ENCODE measurements around the gene CRNN. TPM values are rescaled to one million over a fixed set of nuclear protein-coding genes. Genes with fewer than 3 reads are reported as not detected.

Gene CRNN
- total RNA-seq, 1 experiment from 2014 or later = not detected

GRCh38 chr1:152457561-152457960 is 43.5 kb upstream of the CRNN start:
- H3K27me3 ChIP-seq (ENCODE audit: insufficient read depth, low read length) = no peaks in the 10 kb centered on the region
- no peak overlapping the region for H3K23ac ChIP-seq (ENCODE audit: insufficient read length, low read depth, low read length)
- H2BK15ac ChIP-seq (ENCODE audit: low read depth, low read length) = no peak overlapping the region
- H2BK20ac ChIP-seq (ENCODE audit: low read depth, low read length, poor library complexity, severe bottlenecking) = no peak overlapping the region
- H3K56ac ChIP-seq (ENCODE audit: insufficient read length, low read depth, low read length) = no peak overlapping the region
- no peak overlapping the region for H3K18ac ChIP-seq (ENCODE audit: insufficient read length, low read depth, low read length)
- no CpG with 5 or more reads among the region's 2 CpGs for WGBS (ENCODE audit: extremely low coverage, insufficient read length, low lambda C conversion rate)
- no peaks in the 10 kb centered on the region; the same call in 1 of the 2 replicates for H3K79me2 ChIP-seq (ENCODE audit: insufficient read depth, low read length)
- no peak overlapping the region for H2AK5ac ChIP-seq (ENCODE audit: insufficient read length, low read length)
- no peak for DNase-seq
- H4K20me1 ChIP-seq (ENCODE audit: control insufficient read depth, insufficient read depth, insufficient read length) = no peaks in the 10 kb centered on the region
- no peak overlapping the region for H3T11ph ChIP-seq (ENCODE audit: low read length)
- no peak overlapping the region for H2BK5ac ChIP-seq (ENCODE audit: insufficient read length, low read length)
- H2AFZ ChIP-seq (ENCODE audit: low read length) = no peak overlapping the region
- no peak overlapping the region for H3K4me2 ChIP-seq (ENCODE audit: insufficient read depth, insufficient read length, low read length)
- no peaks in the 10 kb centered on the region for H3K4me1 ChIP-seq (ENCODE audit: insufficient read depth, low read length)
- Mint-ChIP-seq H3K27ac (no peak overlapping the region), H3K27me3 (ENCODE audit: low read depth) (peaks cover 1% of the 10 kb centered on the region; the same call in 1 of the 2 replicates), H3K9me3 (peaks cover 85 to 93% of the 10 kb centered on the region in 2 experiments), H3K4me3 (no peak overlapping the region), H3K36me3 (ENCODE audit: insufficient read depth in 1 of 3, low read depth in 3 of 3) (peaks cover 0 to 19% (median 5%) of the 10 kb centered on the region in 3 experiments; a peak in 3 of 7 replicates), H3K4me1 (no peaks in the 10 kb centered on the region)
- H3K9me3 ChIP-seq (ENCODE audit: control insufficient read depth, low read depth, low read length) = peaks cover 27% of the 10 kb centered on the region
- no peaks in the 10 kb centered on the region for H3K23me2 ChIP-seq (ENCODE audit: insufficient read length, low read depth, low read length, poor library complexity, severe bottlenecking)
- H2BK12ac ChIP-seq (ENCODE audit: insufficient read length, low read depth, low read length) = no peak overlapping the region
- no peak overlapping the region for H3K27ac ChIP-seq (ENCODE audit: insufficient read length, low read depth, low read length)
- no peak overlapping the region for H3K4ac ChIP-seq (ENCODE audit: low read depth, low read length)
- TF ChIP-seq CTCF (conservative IDR thresholded peaks at IDR 0.05) = no peak
- H4K91ac ChIP-seq (ENCODE audit: insufficient read length, low read depth, low read length) = no peak overlapping the region
- no peak overlapping the region for H3K9ac ChIP-seq (ENCODE audit: extremely low read depth, insufficient read length, low read length)
- H3K79me1 ChIP-seq (ENCODE audit: insufficient read depth, low read depth, low read length, poor library complexity, severe bottlenecking) = no peaks in the 10 kb centered on the region
- H2BK120ac ChIP-seq (ENCODE audit: low read depth, low read length, poor library complexity, severe bottlenecking) = no peak overlapping the region
- H4K8ac ChIP-seq (replicated peaks; ENCODE audit: insufficient read length, low read depth, low read length) = no peak overlapping the region
- no peak overlapping the region for H3K14ac ChIP-seq (ENCODE audit: insufficient read depth, low read length)
- H4K5ac ChIP-seq (ENCODE audit: insufficient read length, low read depth, low read length) = no peak overlapping the region

All from H9 (cell line).